ENCODE results near the gene C6orf136. TPM values are rescaled to one million over a fixed set of nuclear protein-coding genes. Genes with fewer than 3 reads are reported as not detected.

Gene C6orf136
- total and polyA plus RNA-seq, 10 of the 15 experiments (the other 5 are each of a cell fraction or from before 2014, with no cell fraction given) = 5.2 to 24.1 (median 14.9) TPM

- TF ChIP-seq EP300 (IDR thresholded peaks at IDR 0.05; ENCODE audit: borderline replicate concordance in 1 of 2, control insufficient read depth in 1 of 2, low read depth in 2 of 2, low read length in 2 of 2) (no peak; a peak in 1 of 4 replicates), MEF2B (IDR thresholded peaks at IDR 0.05; ENCODE audit: partially characterized antibody, poor library complexity, severe bottlenecking) (peak; percentile 54), SRF (IDR thresholded peaks at IDR 0.05; ENCODE audit: low read depth in 2 of 2, low read length in 2 of 2) (no peak), NFIC (IDR thresholded peaks at IDR 0.05; ENCODE audit: low read depth, low read length) (peak; percentile 21), TCF3 (IDR thresholded peaks at IDR 0.05; ENCODE audit: borderline replicate concordance, insufficient read depth, low read depth, low read length) (no peak), ZBED1 (IDR thresholded peaks at IDR 0.05; ENCODE audit: borderline replicate concordance) (peak; percentile 84), NFYA (IDR thresholded peaks at IDR 0.05; ENCODE audit: borderline replicate concordance, low read depth, low read length) (no peak), ZZZ3 (IDR thresholded peaks at IDR 0.05; ENCODE audit: control insufficient read depth, insufficient read length, low read depth) (no peak), CREB1 (IDR thresholded peaks at IDR 0.05; ENCODE audit: low read depth) (0 out of 2 replicates have a peak, but pooled peaks have one; percentile 5), MYC (IDR thresholded peaks at IDR 0.05; ENCODE audit: insufficient read depth, insufficient read length, insufficient replicate concordance, low read length, severe bottlenecking) (no peak), NRF1 (conservative IDR thresholded peaks at IDR 0.05; ENCODE audit: low read depth, low read length) (no peak), HDAC2 (IDR thresholded peaks at IDR 0.05) (no peak), HDAC6 (IDR thresholded peaks at IDR 0.05; ENCODE audit: unreplicated experiment) (no peak)
- TF ChIP-seq, protein P1, sequence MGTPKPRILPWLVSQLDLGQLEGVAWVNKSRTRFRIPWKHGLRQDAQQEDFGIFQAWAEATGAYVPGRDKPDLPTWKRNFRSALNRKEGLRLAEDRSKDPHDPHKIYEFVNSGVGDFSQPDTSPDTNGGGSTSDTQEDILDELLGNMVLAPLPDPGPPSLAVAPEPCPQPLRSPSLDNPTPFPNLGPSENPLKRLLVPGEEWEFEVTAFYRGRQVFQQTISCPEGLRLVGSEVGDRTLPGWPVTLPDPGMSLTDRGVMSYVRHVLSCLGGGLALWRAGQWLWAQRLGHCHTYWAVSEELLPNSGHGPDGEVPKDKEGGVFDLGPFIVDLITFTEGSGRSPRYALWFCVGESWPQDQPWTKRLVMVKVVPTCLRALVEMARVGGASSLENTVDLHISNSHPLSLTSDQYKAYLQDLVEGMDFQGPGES (IDR thresholded peaks at IDR 0.05) = no peak
- TF ChIP-seq, protein P2, sequence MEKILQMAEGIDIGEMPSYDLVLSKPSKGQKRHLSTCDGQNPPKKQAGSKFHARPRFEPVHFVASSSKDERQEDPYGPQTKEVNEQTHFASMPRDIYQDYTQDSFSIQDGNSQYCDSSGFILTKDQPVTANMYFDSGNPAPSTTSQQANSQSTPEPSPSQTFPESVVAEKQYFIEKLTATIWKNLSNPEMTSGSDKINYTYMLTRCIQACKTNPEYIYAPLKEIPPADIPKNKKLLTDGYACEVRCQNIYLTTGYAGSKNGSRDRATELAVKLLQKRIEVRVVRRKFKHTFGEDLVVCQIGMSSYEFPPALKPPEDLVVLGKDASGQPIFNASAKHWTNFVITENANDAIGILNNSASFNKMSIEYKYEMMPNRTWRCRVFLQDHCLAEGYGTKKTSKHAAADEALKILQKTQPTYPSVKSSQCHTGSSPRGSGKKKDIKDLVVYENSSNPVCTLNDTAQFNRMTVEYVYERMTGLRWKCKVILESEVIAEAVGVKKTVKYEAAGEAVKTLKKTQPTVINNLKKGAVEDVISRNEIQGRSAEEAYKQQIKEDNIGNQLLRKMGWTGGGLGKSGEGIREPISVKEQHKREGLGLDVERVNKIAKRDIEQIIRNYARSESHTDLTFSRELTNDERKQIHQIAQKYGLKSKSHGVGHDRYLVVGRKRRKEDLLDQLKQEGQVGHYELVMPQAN (conservative IDR thresholded peaks at IDR 0.05) = no peak
- TF ChIP-seq, protein P3, sequence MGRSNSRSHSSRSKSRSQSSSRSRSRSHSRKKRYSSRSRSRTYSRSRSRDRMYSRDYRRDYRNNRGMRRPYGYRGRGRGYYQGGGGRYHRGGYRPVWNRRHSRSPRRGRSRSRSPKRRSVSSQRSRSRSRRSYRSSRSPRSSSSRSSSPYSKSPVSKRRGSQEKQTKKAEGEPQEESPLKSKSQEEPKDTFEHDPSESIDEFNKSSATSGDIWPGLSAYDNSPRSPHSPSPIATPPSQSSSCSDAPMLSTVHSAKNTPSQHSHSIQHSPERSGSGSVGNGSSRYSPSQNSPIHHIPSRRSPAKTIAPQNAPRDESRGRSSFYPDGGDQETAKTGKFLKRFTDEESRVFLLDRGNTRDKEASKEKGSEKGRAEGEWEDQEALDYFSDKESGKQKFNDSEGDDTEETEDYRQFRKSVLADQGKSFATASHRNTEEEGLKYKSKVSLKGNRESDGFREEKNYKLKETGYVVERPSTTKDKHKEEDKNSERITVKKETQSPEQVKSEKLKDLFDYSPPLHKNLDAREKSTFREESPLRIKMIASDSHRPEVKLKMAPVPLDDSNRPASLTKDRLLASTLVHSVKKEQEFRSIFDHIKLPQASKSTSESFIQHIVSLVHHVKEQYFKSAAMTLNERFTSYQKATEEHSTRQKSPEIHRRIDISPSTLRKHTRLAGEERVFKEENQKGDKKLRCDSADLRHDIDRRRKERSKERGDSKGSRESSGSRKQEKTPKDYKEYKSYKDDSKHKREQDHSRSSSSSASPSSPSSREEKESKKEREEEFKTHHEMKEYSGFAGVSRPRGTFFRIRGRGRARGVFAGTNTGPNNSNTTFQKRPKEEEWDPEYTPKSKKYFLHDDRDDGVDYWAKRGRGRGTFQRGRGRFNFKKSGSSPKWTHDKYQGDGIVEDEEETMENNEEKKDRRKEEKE (IDR thresholded peaks at IDR 0.05) = peak; percentile 37; the same call in 1 of the 2 replicates
- TF ChIP-seq, protein P4, sequence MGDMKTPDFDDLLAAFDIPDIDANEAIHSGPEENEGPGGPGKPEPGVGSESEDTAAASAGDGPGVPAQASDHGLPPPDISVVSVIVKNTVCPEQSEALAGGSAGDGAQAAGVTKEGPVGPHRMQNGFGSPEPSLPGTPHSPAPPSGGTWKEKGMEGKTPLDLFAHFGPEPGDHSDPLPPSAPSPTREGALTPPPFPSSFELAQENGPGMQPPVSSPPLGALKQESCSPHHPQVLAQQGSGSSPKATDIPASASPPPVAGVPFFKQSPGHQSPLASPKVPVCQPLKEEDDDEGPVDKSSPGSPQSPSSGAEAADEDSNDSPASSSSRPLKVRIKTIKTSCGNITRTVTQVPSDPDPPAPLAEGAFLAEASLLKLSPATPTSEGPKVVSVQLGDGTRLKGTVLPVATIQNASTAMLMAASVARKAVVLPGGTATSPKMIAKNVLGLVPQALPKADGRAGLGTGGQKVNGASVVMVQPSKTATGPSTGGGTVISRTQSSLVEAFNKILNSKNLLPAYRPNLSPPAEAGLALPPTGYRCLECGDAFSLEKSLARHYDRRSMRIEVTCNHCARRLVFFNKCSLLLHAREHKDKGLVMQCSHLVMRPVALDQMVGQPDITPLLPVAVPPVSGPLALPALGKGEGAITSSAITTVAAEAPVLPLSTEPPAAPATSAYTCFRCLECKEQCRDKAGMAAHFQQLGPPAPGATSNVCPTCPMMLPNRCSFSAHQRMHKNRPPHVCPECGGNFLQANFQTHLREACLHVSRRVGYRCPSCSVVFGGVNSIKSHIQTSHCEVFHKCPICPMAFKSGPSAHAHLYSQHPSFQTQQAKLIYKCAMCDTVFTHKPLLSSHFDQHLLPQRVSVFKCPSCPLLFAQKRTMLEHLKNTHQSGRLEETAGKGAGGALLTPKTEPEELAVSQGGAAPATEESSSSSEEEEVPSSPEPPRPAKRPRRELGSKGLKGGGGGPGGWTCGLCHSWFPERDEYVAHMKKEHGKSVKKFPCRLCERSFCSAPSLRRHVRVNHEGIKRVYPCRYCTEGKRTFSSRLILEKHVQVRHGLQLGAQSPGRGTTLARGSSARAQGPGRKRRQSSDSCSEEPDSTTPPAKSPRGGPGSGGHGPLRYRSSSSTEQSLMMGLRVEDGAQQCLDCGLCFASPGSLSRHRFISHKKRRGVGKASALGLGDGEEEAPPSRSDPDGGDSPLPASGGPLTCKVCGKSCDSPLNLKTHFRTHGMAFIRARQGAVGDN (IDR thresholded peaks at IDR 0.05) = peak; percentile 82
Observed at GRCh38 chr6:30615219-30615957, 31.5 kb upstream of the C6orf136 start (continued).
